ENCODE data around the gene HOXD8.

HOXD8 gene

GRCh38 chr2:176091329-176092258, 37.9 kb upstream of the HOXD8 start:
- no peak for DNase-seq (ENCODE audit: low spot score)

- peak; percentile 63 for DNase-seq (ENCODE audit: low spot score)
Observed at GRCh38 chr2:176092270-176093144, 37.0 kb upstream of the HOXD8 start, which contains the start of gene HOXD13. Gene HOXD13, plus strand, starts transcription at chr2:176092721. Its CDS starts 170 bp downstream, at chr2:176092891.

GRCh38 chr2:176093145-176093897, 36.2 kb upstream of the HOXD8 start:
- DNase-seq (ENCODE audit: low spot score), result peak; percentile 80

- no peak for DNase-seq (ENCODE audit: low spot score)
Observed at GRCh38 chr2:176093898-176094249, 35.6 kb upstream of the HOXD8 start.

GRCh38 chr2:176094349-176094748, 35.2 kb upstream of the HOXD8 start:
- DNase-seq (ENCODE audit: low spot score), result no peak

- no peak for DNase-seq (ENCODE audit: low spot score)
Observed at GRCh38 chr2:176095421-176095820, 34.1 kb upstream of the HOXD8 start.

- no peak for DNase-seq (ENCODE audit: low spot score)
Observed at GRCh38 chr2:176096243-176096985, 33.1 kb upstream of the HOXD8 start.

- DNase-seq (ENCODE audit: low spot score), result peak; percentile 90
Observed at GRCh38 chr2:176096986-176097819, 32.3 kb upstream of the HOXD8 start.

GRCh38 chr2:176097820-176098365, 31.6 kb upstream of the HOXD8 start:
- no peak for DNase-seq (ENCODE audit: low spot score)

- DNase-seq (ENCODE audit: low spot score), result no peak
Observed at GRCh38 chr2:176098366-176099158, 30.9 kb upstream of the HOXD8 start.

GRCh38 chr2:176099159-176099727, 30.3 kb upstream of the HOXD8 start:
- no peak for DNase-seq (ENCODE audit: low spot score)

GRCh38 chr2:176099728-176100546, 29.6 kb upstream of the HOXD8 start, which contains the start of gene HOXD12:
Gene HOXD12, plus strand, starts transcription at chr2:176099795. Its CDS starts 7 bp downstream, at chr2:176099802.
- no peak for DNase-seq (ENCODE audit: low spot score)

- no peak for DNase-seq (ENCODE audit: low spot score)
Observed at GRCh38 chr2:176100547-176101140, 28.9 kb upstream of the HOXD8 start.

GRCh38 chr2:176101216-176101830, 28.2 kb upstream of the HOXD8 start:
- no peak for DNase-seq (ENCODE audit: low spot score)

- DNase-seq (ENCODE audit: low spot score), result no peak
Observed at GRCh38 chr2:176101842-176102241, 27.7 kb upstream of the HOXD8 start.

- no peak for DNase-seq (ENCODE audit: low spot score)
Observed at GRCh38 chr2:176102309-176102866, 27.1 kb upstream of the HOXD8 start.

GRCh38 chr2:176103194-176103593, 26.3 kb upstream of the HOXD8 start:
- DNase-seq (ENCODE audit: low spot score), result no peak
